SK-N-DZ (cell line): ENCODE results near the gene CDX2.

Source experiments
- DNase-seq: peaks from one replicate; pipeline ENCODE4 v3.0.0-alpha.2; 2015; ENCODE audit warnings: low spot score

CDX2 gene

DNA sequence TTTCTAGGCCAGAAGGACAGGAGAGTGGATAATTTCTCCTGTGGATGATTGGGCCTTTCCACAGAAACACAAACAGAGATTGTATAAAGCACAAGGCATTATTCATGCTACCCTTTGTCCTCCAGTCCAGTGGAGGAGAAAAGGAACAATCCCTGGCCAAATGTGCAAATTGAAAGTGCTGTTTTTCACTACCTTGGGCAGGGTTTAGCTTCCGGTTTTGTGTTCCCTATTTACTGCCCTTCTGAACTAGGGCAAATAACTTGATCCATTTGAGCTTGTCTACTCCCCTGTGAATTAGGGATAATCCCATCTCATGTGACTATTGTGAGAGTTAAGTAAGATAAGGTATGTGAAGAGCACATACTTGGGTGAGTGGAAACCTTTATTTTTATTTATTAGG is 36.0 kb downstream of the CDX2 start:
- DNase-seq, result no peak

- no peak for DNase-seq
Observed at GRCh38 chr13:27929868-27930267, 39.2 kb downstream of the CDX2 start.

DNA sequence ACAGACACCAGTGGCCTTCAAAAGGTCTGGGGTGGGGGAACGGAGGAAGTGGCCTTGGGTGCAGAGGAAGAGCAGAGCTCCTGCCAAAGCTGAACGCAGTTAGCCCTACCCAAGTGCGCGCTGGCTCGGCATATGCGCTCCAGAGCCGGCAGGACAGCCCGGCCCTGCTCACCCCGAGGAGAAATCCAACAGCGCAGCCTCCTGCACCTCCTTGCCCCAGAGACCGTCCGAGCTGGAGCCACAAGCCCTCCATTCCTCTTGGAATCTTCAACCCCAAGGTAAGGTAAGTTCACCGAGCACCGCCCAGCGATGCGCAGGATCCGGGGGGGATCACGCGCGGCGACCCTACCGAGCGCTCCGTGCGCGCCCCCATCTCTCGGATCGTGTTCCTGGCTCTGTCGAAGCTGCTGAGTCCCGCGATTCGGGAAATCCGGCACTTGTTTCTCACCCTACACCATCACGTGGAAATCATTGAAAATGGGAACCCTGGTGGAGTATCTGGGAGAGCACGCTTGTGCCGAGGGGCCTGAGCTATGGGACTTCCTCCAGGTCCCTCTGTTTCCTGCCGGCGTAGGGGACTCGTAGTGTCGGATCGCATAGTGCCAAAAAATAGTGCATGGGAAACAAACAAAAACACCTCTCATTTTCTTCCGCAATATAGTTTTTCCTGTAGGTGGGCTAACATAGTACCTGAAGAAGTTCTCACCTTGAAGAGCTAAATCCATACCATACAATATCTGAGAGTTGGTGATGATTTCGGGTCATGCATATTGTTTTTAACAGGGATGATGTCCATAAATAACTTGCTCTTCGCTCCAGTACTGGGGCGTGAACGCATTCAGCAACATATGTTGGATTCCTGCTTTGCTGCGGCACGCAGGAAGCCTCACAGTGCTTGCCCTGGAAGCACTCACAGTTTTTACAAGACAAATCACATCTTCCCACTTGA is 40.0 kb downstream of the CDX2 start:
- DNase-seq, result no peak

DNA sequence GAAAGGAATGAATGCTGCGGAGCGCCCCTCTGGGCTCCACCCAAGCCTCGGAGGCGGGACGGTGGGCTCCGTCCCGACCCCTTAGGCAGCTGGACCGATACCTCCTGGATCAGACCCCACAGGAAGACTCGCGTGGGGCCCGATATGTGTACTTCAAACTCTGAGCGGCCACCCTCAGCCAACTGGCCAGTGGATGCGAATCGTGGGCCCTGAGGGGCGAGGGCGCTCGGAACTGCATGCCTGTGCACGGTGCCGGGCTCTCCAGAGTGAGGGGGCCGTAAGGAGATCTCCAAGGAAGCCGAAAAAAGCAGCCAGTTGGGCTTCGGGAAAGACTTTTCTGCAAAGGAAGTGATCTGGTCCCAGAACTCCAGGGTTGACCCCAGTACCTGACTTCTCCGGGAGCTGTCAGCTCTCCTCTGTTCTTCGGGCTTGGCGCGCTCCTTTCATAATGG is 40.7 kb downstream of the CDX2 start:
- DNase-seq, result no peak

- no peak for DNase-seq
Observed at GRCh38 chr13:27927444-27928352, 41.4 kb downstream of the CDX2 start.

GRCh38 chr13:27926644-27927434 is 42.3 kb downstream of the CDX2 start:
- no peak for DNase-seq

DNA sequence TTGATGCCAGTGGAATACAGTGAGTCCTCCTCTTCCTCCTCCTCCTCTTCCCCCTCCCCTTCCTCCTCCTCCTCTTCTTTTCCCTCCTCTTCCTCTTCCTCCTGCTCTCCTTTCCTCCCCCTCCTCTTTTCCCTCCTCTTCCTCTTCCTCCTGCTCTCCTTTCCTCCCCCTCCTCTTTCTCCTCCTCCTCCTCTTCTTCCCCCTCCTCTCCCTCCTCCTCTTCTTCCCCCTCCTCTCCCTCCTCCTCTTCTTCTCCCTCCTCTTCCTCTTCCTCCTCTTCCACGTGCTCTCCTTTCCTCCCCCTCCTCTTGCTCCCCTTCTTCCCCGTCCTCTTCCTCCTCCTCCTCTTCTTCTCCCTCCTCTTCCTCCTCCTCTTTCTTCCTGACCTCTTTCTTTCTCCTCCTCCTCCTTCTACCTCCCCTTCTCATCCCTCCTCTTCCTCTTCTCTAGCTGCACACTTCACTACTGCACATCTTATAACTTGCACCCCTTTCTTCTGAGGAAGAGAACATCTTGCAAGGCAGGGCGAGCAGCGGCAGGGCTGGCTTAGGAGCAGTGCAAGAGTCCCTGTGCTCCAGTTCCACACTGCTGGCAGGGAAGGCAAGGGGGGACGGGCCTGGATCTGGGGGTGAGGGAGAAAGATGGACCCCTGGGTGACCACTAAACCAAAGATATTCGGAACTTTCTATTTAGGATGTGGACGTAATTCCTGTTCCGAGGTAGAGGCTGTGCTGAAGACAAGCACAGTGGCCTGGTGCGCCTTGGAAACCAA is 43.7 kb downstream of the CDX2 start:
- no peak for DNase-seq

DNA sequence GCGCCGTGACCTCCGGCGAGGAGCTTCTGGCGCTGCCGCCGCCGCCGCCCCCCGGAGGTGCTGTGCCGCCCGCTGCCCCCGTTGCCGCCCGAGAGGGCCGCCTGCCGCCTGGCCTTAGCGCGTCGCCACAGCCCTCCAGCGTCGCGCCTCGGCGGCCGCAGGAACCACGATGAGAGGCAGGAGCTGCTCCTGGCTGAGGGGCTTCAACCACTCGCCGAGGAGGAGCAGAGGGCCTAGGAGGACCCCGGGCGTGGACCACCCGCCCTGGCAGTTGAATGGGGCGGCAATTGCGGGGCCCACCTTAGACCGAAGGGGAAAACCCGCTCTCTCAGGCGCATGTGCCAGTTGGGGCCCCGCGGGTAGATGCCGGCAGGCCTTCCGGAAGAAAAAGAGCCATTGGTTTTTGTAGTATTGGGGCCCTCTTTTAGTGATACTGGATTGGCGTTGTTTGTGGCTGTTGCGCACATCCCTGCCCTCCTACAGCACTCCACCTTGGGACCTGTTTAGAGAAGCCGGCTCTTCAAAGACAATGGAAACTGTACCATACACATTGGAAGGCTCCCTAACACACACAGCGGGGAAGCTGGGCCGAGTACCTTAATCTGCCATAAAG is 44.5 kb downstream of the CDX2 start:
- no peak for DNase-seq

DNA sequence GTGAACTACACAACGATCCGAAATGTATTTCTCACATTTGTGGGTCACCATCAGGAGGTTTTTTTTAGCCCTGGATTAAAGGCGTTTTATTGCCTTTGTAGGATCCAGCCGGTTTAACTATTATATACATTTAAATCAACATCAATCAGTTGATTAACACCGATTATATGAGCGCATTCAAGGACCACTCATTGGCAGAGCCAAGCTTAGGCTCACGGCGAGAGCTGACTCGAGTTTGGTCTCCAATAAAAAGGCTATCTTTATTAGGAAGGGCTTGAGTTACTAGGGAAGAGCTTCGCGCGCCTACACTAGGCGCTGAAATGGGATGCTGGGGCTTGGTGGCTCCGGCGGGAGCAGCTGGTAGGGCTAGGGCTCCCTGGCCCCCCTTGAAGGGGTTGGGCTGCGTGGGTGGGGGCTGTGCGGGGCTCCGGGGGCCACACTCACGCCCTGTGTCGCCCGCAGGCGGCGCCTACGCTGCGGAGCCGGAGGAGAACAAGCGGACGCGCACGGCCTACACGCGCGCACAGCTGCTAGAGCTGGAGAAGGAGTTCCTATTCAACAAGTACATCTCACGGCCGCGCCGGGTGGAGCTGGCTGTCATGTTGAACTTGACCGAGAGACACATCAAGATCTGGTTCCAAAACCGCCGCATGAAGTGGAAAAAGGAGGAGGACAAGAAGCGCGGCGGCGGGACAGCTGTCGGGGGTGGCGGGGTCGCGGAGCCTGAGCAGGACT is 45.2 kb downstream of the CDX2 start:
- no peak for DNase-seq

- no peak for DNase-seq
Observed at GRCh38 chr13:27922883-27923612, 46.1 kb downstream of the CDX2 start.

DNA sequence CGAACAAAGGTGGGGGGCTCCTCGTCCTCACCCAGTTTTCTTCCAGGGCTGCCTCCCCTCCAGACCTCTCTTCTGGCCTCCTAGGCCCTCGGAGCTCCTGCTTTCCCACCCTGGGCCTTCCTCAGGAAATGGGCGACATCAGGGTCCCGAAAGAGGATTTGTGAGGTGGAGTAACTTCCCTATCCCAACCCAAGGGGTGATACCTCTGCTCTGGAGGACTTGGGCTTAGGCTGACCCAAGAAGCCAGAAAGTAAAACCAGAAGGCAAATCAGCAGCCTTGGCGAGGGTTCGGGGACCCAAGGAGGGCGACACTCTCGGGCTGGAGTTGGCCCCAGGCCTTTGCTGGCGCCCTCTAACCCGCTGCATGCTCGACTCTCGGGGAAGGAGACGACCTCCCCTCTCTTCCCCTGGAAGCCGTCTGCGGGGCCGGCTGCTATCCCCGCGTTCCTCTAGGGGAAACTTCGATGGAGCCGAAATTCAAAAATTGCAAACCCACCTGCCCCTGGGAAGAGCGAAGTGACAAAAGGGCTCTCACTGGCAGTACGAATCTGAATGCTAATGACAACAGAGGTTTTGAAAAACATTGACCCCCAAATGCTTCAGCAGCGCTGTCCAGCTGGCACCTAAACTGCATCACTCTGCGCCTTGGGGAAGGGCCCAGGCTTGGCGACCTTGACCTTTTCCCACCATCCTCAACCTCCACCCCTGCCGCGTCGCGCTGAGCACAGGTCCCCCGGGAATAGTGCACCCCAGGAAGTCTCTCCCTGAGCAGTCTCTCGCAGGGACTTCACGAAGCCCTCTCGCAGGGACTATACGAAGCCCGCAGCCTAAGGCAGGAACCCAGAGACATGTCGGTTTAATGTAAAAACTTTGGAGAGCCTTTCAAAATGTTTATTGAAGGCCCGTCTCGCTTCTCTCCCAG is 46.9 kb downstream of the CDX2 start:
- no peak for DNase-seq

- no peak for DNase-seq
Observed at GRCh38 chr13:27921421-27921960, 47.6 kb downstream of the CDX2 start.

DNA sequence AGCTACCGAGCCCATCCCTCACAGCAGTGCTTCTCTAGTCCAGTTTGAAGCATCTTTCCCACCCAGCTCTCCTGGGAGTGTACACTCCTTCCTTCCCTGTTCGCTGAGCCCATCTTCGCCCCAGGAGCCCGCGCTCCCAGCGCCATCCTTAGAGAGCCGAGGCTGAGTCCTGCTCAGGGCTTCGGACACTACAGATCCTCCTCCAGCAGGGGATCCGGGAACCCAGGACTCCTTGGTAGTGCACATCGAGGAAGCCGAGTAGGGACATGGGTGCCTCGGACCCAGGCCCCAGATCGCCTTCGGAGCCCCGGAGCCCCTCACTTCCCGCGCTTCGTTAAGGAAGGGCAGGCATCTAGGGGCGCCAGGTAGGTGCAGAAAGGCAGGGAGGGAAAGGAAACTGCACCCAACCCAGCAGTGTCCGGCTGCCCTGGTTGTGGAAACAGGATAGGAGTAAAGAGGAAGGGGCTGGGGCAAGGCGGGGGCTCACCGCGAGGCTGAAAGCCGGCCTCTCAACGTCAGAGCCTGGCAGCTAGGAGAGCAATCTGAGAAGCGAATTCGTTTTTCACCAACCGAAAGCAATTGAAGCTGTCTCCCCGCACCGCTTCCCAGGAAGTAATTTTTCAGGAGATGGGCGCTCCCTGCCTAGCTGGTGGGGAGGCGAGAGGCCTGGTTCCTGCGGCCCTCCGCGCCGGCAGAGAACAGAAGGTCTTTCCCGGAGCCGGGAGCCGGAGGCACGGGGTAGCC is 48.3 kb downstream of the CDX2 start:
- no peak for DNase-seq

GRCh38 chr13:27919934-27920676 is 49.0 kb downstream of the CDX2 start, which contains the start of gene PDX1:
PDX1 (plus strand) TSS chr13:27920000; CDS start chr13:27920139, 139 bp downstream.
- DNase-seq, result no peak

DNA sequence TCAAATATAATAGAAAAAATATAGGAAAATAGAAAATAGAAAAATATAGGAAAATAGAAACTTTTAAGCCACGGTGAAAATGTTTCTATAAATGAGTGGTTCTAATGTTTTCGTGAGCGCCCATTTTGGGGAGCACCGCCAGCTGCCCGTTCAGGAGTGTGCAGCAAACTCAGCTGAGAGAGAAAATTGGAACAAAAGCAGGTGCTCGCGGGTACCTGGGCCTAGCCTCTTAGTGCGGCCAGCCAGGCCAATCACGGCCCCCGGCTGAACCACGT is 49.5 kb downstream of the CDX2 start:
- no peak for DNase-seq
